GM18508 (cell line): ENCODE measurements around the gene ZNF512.
"Not testable (repeated sequence)": the region's sequence is repeated elsewhere in the genome, so short reads cannot be mapped to it uniquely, and the experiment has no call there.

Experiments
- ATAC-seq: cut with Tn5 transposase; IDR thresholded peaks from one replicate; pipeline ENCODE4 v1.9.1; 2021; ENCODE audit warnings: moderate number of reproducible peaks; ENCODE audit not compliant: insufficient read depth, unreplicated experiment

ZNF512 gene

GRCh38 chr2:27628767-27629709 lies 46.2 kb downstream of the ZNF512 start, which contains the start of the genes CCDC121 and GPN1:
CCDC121 (minus strand) TSS chr2:27629012; CDS start chr2:27627799, 1,213 bp downstream.
GPN1 (plus strand) TSS chr2:27629050; CDS start chr2:27629059, 9 bp downstream.
- ATAC-seq = peak; percentile 69

GRCh38 chr2:27630257-27630656 lies 47.4 kb downstream of the ZNF512 start:
- ATAC-seq = not testable (repeated sequence)

GRCh38 chr2:27634291-27634690 lies 51.4 kb downstream of the ZNF512 start:
- ATAC-seq = no peak

GRCh38 chr2:27636766-27637165 lies 53.9 kb downstream of the ZNF512 start:
- no peak for ATAC-seq

- ATAC-seq = no peak
Observed at GRCh38 chr2:27638037-27638637, 55.3 kb downstream of the ZNF512 start.

GRCh38 chr2:27638709-27639108 lies 55.9 kb downstream of the ZNF512 start:
- ATAC-seq = no peak

- ATAC-seq = no peak
Observed at GRCh38 chr2:27640722-27641245, 57.9 kb downstream of the ZNF512 start.

- no peak for ATAC-seq
Observed at GRCh38 chr2:27645197-27645596, 62.4 kb downstream of the ZNF512 start.

- no peak for ATAC-seq
Observed at GRCh38 chr2:27647289-27647688, 64.4 kb downstream of the ZNF512 start.

GRCh38 chr2:27647737-27648136 lies 64.9 kb downstream of the ZNF512 start:
- ATAC-seq = no peak

- no peak for ATAC-seq
Observed at GRCh38 chr2:27651056-27651455, 68.2 kb downstream of the ZNF512 start.

- ATAC-seq = no peak
Observed at GRCh38 chr2:27652341-27652740, 69.5 kb downstream of the ZNF512 start.

GRCh38 chr2:27652790-27653189 lies 69.9 kb downstream of the ZNF512 start:
- ATAC-seq = no peak

- ATAC-seq = no peak
Observed at GRCh38 chr2:27653397-27653796, 70.6 kb downstream of the ZNF512 start.

- ATAC-seq = no peak
Observed at GRCh38 chr2:27655155-27655951, 72.5 kb downstream of the ZNF512 start.

- ATAC-seq = no peak
Observed at GRCh38 chr2:27661371-27661770, 78.5 kb downstream of the ZNF512 start.

- no peak for ATAC-seq
Observed at GRCh38 chr2:27663285-27664153, 80.7 kb downstream of the ZNF512 start, which contains the start of the genes SLC4A1AP and SUPT7L. SLC4A1AP (plus strand) TSS chr2:27663889; CDS start chr2:27663915, 26 bp downstream. SUPT7L (minus strand) TSS chr2:27663614; CDS start chr2:27662192, 1,422 bp downstream.

GRCh38 chr2:27664154-27664574 lies 81.3 kb downstream of the ZNF512 start:
- ATAC-seq = no peak
